ENCODE data around the gene PGBD5.
"Not testable (repeated sequence)": the region's sequence is repeated elsewhere in the genome, so short reads cannot be mapped to it uniquely, and the experiment has no call there.

Gene PGBD5

DNA sequence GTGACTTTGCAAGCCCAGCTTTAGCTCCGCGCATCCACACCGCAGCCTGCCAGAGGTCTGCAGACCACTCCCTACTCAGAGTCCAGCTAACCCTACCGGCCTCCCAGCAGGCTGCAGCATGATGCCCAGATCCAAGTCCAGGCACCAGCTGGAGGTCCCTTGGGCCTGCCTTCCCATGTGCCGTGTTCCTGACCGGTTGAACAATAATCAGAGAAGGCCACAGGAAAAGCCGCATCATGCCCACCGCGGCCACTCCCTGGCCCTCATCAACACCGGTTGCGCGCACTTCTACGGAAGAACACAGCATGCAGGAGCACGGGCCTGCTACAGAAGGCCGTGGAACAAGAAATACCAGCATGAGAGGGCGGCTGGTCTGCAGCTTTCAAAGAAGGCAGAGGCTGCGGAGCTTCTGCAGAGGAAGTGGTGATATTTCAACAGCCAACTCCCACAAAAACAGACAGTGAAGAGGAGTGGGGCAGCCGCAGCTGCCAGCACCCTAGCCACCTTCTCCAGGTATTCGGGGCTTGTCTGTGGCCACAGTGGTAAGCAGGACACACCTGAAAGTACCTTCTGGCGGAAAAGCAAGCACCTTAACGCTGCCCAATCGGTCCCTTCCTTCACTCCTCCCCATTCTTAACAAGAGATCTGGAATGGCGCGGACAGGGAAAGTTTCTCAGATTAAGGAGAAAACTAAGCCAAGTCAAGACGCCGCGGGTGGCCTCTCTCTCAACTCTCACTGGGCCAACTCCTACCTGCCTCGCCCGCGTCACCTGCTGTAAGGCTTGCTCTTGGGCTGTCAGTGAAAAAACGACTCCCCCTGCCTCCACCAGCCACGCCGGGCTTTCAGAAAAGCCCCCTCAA, 1.5 kb downstream of the PGBD5 start:
- no peak for DNase-seq

DNA sequence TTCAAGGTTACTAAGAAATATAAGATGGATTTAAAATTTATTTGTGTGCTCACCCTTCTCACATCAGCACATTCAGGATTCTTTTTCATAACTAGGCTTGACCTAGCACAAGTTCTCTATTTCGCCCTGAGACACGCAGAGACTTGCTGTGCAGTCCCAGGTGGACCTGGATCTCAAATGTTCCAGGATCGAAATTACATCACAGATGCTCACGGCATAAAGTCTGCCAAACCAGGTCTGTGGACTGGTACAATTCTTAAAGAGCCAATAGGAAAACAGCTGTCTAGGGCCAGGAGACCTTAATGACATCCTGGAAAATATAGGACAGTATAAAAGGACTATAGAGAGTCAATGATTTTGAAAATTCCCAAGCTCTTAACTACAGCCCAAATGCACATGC, 2.2 kb downstream of the PGBD5 start:
- no peak for DNase-seq

DNA sequence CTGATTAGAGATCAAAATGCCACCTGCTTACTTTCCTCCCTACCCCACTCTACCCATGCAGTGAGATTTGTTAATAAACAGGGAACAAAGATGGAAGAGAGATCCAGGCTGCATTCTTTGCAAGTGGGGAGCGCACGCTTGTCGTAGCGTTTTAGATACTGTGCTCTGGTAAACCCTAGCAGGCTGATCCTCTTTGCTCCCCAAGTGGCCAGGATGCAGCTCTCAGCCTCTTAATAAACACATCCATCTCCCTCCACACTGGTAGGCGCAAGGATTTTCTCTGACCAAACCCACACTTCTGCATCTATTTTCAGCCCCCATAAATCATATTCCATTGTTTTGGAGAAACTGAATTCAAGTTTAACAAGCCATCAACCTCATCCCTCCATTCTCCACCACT, 2.9 kb downstream of the PGBD5 start:
- no peak for DNase-seq

DNA sequence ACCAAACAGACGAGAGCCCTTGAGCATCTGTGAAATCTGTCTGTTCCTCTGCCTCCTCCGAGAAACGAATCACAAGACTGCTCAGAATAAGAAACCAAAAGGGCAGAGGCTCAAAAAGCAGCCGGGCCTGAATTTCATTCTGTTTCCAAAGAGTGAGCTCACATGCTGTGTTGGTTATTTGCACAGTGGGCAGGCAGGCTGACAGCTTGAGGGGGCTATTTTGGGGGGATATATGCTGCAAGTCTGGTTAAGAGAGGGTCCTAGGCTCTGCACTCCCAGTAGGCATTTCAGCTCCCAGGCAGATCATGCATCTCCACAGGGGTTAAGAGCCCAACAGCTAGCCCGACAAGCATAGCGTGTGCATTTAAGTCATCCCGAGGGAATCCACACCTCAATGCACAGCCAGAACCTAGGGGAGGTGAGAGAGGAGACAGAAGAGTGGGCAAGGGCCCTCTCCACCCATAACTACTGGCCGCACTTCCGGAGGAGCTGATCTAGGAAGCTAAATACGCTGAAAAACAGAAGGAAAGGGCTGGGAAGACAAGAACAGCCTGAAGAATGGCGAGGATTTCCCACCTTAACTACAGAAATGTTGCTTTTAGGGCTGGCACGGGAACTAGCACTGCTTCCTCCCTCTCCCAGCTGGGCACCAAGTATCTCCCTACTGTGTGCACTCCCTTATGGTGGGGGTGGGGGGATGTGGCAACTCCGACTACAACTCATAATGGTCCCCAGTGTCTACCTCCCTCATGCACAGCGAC, 3.7 kb downstream of the PGBD5 start:
- DNase-seq = no peak

DNA sequence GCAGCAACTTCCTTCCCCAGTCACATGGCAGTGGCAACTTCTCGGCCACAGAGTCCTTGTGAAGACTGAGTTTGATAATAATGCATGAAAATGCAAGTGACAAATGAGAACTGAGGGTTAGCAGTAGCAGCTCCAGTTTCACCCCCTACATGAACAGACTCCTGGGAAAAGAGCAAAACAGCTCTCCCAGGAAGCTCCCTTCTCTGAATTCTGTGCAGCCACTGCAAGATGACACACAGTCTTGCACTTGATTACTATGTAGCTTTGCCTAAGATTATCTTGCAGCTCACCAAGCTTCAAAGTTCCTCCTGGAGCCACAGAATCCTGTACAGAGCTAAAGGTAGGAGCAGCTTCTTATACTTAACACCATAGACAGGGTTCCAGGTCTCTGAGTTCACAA, 4.7 kb downstream of the PGBD5 start:
- no peak for DNase-seq

DNA sequence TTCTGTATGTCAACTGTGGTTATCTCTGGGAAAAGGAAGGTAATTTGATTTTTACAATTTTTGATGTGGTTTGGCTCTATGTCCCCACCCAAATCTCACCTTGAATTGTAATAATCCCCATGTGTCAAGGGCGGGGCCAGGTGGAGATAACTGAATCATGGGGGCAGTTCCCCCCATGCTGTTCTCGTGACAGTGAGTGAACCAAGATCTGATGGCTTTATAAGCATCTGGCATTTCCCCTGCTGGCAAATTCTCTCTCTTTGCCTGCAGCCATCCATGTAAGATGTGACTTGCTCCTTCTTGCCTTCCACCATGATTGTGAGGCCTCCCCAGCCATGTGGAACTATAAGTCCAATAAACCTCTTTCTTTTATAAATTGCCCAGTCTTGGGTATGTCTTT, 5.8 kb downstream of the PGBD5 start:
- not testable (repeated sequence) for DNase-seq

DNA sequence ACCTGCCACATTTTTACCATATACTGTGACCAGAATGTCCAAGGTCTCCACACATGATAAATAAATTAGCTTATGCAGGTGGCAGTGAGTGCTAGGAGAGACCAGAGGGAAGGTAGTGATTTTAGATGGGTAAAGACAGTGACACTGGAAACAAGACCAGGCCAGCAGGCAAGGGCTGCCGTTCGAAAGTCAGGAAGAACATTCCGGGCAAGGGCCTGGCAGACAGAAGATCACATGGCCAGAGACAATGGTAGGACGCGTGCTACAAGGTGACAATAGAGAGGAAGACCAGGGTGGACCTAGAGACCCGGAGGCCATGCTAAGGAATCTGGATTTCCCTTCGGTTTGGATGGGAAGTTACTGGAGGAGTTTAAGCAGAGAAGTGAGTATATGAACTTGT, 9.7 kb downstream of the PGBD5 start:
- no peak for DNase-seq

DNA sequence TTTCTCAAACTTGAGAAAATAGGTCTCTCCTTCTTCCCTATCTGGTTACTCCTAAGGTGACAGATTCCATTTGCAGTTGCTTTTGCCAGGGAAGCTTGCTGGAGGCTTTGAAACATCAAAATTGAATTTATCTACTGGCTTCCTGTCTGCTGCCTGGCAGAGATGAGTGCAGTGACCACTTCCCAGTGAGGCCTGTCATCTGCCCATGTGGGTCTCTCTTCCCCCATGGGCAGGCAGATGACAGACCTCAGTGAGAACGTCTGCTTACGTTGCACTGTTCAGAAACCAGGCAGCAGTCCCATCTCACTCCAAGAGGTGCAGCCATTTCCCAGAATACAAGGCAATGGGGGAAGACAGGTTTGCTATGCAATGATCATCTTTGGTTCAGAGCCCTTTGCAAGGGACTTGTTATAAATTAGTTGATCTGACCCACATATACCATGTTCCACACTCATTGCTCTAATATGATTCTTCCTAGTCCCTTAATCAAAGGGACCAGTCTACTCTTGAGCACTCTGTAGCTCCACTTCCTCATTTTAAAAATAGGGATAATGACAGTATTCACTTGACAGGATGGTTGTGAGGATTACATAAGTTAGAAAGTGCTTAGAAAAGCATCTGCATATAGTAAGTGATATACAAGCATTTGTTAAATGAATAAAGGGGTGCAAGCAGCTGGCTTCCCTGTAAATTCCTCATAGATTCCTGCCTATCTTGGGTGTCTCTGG, 10.6 kb downstream of the PGBD5 start:
- DNase-seq = no peak

DNA sequence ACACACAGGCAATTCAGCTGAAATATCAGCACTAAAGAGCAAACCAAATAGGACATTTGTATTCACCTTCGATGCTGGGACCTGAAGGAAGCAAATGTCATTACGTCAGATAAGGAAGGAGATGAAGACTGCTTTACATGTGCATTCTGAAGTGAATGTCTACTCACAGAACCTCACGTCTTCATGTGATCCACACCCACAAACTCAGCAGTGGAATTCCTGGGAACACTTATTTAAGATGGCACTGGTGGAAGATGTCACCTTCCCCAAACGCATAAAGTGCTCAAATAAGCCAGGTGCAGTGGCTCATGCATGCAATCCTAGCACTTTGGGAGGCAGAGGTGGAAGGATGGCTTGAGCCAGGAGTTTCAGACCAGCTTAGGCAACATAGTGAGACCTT, 11.4 kb downstream of the PGBD5 start:
- DNase-seq = no peak

DNA sequence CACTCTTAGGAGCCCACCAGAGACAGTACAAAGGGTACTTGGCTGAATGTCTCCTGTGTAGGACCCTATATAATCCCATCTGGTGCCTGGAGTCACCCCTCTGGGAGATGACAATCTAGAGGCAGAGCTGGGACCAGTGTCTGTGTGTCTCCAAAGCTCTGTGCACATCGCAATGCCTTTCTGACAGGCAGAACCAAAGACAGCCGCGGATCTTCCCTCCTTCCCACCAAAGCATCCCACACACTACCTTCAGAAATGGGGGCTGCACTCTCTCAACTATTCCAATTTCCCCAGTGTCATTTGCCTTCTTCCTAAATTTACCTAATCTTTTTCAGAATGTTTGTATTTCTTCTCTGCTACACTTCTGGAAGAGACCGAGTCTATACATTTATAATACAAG, 12.0 kb downstream of the PGBD5 start:
- no peak for DNase-seq

DNA sequence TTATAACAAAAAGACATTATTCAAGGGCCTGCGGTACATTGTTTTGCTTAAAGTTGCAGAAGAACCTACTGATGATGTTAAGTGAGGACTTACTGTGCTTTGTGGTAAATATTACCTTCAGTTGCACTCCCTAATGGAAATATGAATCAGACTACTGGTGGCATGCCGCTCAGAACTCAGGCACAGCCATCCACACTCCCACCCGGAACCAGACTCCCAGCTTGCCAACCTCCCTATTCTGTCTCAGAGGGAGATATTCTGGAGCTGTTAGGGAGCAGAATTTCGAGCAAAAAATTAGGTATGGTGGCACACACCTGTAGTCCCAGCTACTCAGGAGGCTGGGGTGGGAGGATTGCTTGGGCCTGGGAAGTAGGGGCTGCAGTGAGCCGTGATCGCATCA, 13.1 kb downstream of the PGBD5 start:
- DNase-seq = no peak

DNA sequence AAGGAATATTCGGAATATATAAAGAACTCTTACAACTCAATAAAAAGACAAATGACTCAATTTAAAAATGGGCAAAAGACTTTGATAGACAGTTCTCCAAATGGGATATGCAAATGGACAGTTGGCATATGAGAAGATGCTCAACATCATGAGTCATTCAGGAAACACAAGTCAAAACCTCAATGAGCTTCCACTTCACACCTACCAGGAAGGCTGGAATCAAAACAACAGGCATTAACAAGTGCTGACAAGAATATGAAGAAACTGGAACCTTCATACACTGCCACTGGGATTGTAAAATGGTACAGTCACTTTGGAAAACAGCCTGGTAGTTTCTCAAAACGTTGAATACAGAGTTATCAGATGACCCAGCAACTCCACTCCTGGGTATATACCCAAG, 17.2 kb downstream of the PGBD5 start:
- DNase-seq = no peak

DNA sequence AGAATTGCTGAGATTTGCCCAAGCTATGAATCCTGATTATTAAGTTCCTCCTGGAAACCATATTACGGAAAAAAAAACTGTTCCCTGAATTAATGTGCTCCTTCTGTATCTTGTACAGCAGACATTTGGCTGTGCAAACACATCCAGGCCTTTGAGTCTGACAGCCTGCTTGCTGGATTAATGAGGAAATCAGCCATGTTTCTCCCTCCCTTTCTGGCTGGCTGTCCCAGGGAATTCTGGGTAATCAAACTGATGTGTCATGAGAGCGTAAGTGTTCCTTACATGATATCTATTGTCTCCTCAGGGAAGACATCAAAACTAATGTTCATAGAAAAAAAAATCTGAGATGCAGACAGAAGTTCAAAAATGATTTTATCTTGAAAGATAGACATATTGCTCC, 18.8 kb downstream of the PGBD5 start:
- no peak for DNase-seq

DNA sequence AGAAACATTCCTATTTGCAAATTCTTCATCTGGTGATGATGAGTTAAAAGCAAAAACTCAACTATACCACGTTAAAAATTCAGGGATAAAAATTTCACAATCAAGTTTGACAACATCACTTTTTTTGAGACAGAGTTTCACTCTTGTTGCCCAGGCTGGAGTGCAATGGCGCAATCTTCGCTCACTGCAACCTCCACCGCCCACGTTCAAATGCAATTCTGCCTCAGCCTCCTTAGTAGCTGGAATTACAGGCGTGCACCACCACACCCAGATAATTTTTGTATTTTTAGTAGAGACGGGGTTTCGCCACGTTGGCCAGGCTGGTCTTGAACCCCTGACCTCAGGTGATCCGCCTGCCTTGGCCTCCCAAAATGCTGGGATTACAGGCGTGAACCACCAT, 19.4 kb downstream of the PGBD5 start:
- not testable (repeated sequence) for DNase-seq

DNA sequence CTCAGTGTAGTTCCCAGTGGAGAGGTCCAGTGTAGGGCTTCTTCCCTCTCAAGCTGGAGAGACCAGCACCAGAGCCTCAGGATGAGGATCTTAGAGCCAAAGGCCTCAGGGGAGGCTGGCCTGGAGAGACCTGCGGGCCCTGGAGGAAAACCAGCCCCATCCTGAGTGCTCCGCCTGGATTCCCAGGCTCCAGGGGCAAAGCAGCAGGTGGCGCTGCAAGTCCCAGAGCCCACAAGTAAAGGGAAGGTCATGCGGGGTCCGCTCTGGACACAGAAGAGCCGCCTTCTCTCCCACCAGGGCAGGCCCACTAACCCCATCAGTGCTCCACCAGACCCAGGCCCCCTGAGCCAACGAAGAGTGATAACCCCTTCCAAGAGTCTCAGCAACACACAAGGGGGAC, 22.7 kb downstream of the PGBD5 start:
- no peak for DNase-seq

DNA sequence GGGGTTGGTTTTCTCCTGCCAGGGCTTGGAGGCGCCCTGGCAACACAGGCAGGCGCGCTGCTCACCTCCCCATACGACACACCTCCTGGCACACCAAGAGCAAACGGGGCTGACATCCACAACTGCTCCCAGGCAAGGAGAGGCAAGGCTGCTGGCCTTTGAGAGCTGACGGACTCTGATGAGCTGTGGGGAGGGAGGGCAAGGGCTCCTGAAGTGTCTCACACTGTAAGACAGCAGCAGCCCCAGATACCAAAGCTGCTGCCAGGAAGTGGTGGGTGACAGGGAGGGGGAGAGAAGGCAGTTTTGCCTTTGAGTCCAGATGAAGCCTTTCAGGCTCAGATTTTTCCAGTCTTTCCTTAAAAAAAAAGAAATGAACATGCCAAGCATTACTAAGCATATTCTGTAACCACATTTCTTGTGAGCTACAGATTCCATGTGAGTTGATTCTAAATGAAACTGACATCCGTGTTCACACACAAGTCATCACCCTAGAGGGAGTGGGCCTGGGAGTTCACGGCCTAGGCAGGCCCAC, 24.3 kb downstream of the PGBD5 start:
- DNase-seq = peak; percentile 49

DNA sequence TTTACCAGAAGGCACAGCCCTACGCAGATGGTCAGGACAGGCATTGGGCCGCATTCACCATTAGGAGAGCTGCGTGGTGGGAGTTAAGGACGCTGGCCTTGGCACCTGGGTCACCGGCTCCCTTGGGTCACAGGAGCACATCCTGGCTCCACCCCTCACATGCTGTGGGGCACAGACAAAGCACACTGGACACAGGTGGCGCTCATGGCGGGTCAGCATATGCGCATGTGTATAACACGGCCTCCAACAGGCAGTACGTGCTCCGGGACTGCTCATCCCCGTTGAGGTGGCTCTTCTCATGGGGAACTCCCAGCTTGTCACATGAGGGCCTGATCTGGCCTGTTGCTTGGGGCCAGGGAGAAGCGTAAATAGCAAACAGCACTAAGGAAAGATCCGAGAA, 25.0 kb downstream of the PGBD5 start:
- no peak for DNase-seq

DNA sequence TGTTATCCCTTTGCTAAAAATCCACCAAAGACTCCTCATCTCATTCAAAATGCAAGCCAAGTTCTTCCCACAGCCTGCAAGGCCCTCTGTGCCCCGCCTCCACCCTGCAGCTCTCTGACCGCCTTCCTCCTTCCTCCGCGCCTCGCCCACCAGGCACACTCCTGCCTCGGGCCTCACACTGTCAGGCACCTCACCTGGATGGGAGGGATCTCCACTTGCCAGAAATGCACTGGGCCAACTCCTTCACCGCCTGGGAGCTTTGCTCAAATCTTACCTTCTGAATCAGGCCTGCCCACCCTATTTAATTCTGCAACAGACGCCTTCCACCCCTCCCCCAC, 26.2 kb downstream of the PGBD5 start:
- DNase-seq = no peak

DNA sequence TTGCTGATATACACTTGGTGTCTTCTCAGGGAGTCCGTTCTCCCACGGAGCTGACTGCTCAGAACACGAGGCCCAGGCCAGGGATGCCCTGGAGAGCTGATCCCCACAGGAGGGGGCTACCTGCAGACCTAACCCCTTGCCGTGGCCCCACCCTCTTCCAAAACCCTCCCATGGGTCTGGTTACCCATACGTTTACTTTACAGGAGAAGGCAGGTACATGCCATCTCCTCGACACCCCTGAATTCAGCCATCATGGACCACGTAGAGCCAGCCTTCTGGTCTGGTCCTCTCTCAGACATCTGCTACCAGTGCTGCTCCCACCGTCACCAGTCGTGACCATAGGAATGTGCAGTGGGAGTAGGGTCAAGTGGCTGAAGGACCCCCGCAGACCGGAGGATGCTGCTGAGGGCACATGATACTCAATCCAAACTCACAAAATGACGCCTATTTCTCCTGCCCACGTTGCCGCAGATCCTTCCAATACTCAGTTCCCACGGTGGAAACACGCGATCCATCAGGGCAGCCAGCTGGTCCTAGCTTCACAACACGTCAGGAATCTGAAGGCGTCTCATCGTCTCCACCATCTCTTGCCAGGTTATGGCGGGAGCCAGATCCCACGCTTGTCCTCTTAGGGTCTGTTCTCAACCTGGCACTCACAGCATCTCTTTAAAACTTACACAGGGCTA, 26.7 kb downstream of the PGBD5 start:
- no peak for DNase-seq

DNA sequence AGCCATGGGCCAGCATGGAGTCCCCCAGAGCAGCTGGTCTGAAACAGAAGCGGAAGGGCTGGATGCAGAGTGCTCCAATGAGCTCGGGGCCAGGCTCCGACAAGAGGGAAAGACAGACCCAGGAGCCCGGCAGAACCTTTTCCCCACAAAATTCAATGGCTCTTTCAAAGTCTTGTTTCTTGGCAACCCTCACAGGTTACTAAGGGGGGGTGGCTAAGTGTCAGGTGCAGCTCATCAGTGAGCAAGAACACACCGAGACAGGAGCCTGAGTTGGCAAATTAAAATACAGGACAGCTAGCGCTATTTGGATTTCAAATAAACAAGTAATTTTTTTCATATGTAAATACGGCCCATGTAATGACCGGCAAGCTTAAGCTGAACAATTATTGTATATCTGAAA, 27.3 kb downstream of the PGBD5 start:
- DNase-seq = no peak

DNA sequence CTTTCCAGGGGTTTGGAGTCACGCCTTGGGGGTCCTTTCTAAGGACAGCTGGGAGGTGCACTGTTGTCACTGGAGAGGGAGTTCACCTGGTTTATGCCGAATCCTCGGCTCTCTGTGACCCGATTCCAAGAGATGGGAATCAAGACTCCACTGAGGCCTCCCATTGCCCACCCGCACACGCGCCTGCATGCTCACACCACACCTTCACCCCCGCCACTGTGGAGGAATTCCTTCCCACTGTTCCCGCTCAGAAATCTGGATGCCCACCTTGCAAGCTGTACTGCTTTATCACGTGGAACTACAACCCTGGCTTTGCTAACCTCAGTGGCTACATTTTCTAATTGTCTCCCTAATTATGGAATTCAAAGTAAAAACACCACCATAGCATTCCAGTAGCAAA, 29.2 kb downstream of the PGBD5 start:
- no peak for DNase-seq

DNA sequence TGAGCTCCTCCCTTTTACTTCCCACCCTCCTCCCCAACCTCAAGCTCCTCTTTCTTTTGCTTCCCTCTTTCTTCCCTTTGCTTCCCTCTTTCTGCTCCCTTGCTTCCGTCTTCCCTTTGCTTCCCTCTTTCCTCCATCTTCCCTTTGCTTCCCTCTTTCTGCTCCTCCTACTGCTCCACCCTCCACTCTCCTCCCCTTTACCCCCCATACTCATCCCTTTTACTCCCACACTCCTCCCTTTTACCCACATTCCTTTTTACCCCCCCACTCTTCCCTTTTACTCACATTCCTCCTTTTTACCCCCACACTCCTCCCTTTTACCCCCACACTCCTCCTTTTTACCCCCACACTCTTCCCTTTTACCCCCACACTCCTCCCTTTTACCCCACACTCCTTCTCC, 30.2 kb downstream of the PGBD5 start:
- DNase-seq = no peak

DNA sequence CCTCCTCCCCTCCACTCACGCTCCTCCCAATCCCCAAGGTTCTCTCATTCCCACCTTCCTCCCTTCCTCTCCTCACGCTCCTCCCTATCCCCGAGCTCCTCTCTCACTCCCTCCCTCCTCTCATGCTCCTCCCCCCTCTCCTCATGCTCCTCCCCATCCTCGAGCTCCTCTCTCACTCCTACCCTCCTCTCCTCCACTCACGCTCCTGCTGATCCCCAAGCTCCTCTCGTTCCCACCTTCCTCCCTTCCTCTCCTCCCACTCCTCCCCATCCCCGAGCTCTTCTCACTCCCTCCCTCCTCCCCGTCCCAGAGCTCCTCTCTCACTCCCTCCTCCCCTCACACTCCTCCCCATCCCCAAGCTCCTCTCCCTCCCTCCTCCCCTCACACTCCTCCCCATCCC, 31.4 kb downstream of the PGBD5 start:
- DNase-seq = no peak

All from fibroblast of skin of right biceps (primary cell).